CD8-positive, alpha-beta memory T cell (primary cell): ENCODE results near the gene AKAP6. TPM values are rescaled to one million over a fixed set of nuclear protein-coding genes. Genes with fewer than 3 reads are reported as not detected.

Source experiments
- CTCF ChIA-PET: fragments of 350-600 bp; sonication (Branson Sonifier 250); formaldehyde crosslinking; loops from one replicate; lab custom pipeline; 2021; ENCODE audit warnings: antibody characterized with exemption; lab: Charles Lee
- POLR2A ChIA-PET: fragments of 350-600 bp; sonication (Branson Sonifier 250); formaldehyde crosslinking; loops from one replicate; lab custom pipeline; 2021; ENCODE audit warnings: antibody characterized with exemption; lab: Charles Lee
- DNase-seq, 5 donors: peaks; one replicate each; pipeline versions ENCODE4 v3.0.0 to v3.0.0-alpha.2; 2020 to 2022; ENCODE audit warnings: mixed read lengths in 1 of 5
- H3K27ac ChIP-seq: one replicate; pipeline ENCODE4 v1.7.0; 2013; ENCODE audit warnings: low read depth, mild to moderate bottlenecking, low read length, moderate library complexity
- H3K27me3 ChIP-seq: 2 replicates; pipeline ENCODE4 v1.7.0; 2013; ENCODE audit warnings: low read length, mild to moderate bottlenecking; ENCODE audit not compliant: insufficient read depth, poor library complexity, severe bottlenecking
- H3K36me3 ChIP-seq: 2 replicates; pipeline ENCODE4 v1.7.0; 2013; ENCODE audit warnings: mild to moderate bottlenecking, low read length, moderate library complexity; ENCODE audit not compliant: insufficient read depth
- H3K4me1 ChIP-seq: 2 replicates; pipeline ENCODE4 v1.7.0; 2013; ENCODE audit warnings: mild to moderate bottlenecking, low read length, moderate library complexity; ENCODE audit not compliant: insufficient read depth
- H3K4me3 ChIP-seq: 2 replicates; pipeline ENCODE4 v1.7.0; 2013; ENCODE audit warnings: mild to moderate bottlenecking, low read length
- H3K9me3 ChIP-seq: 2 replicates; pipeline ENCODE4 v1.7.0; 2013; ENCODE audit warnings: mild to moderate bottlenecking, low read length
- H3K27ac Mint-ChIP-seq, 8 donors: one replicate each; pipeline ENCODE4 v1.8.0; 2020 to 2021; ENCODE audit warnings: mixed read lengths in 8 of 8, mild to moderate bottlenecking in 6 of 8, inconsistent platforms in 3 of 8, moderate library complexity in 3 of 8
- H3K27me3 Mint-ChIP-seq, 2 donors: one replicate each; pipeline ENCODE4 v1.8.0; 2020 to 2021; ENCODE audit warnings: mixed read lengths in 2 of 2, mild to moderate bottlenecking in 1 of 2, moderate library complexity in 1 of 2
- H3K36me3 Mint-ChIP-seq, 3 donors: one replicate each; pipeline ENCODE4 v1.8.0; 2020 to 2021; ENCODE audit warnings: mixed read lengths in 3 of 3, inconsistent platforms in 1 of 3, mild to moderate bottlenecking in 1 of 3
- H3K4me1 Mint-ChIP-seq, 3 donors: one replicate each; pipeline ENCODE4 v1.8.0; 2020 to 2021; ENCODE audit warnings: mixed read lengths in 3 of 3, inconsistent platforms in 1 of 3, mild to moderate bottlenecking in 1 of 3
- H3K4me3 Mint-ChIP-seq, 7 donors: one replicate each; pipeline ENCODE4 v1.8.0; 2020 to 2021; ENCODE audit warnings: mixed read lengths in 7 of 7, mild to moderate bottlenecking in 6 of 7, moderate library complexity in 4 of 7, inconsistent platforms in 2 of 7
- H3K9me3 Mint-ChIP-seq, 5 donors: one replicate each; pipeline ENCODE4 v1.8.0; 2020 to 2022; ENCODE audit warnings: mixed read lengths in 5 of 5, mild to moderate bottlenecking in 3 of 5, moderate library complexity in 2 of 5, inconsistent platforms in 1 of 5
- polyA plus RNA-seq: library from polyadenylated mRNA; unstranded; fragments of 300-500 nt; fragmentation: Illumina TruSeq; gene quantifications from one replicate; pipeline ENCODE4 v1.2.3, GENCODE V29; 2021
- total RNA-seq, 2 experiments: library from RNA; stranded (reverse); gene quantifications; one replicate each; pipeline ENCODE4 v1.2.3, GENCODE V29; 2021

Gene AKAP6
- total and polyA plus RNA-seq, 3 experiments from 2014 or later = 0.49 to 1.5 (median 1.4) TPM

- Mint-ChIP-seq H3K4me1 (no peaks in the 10 kb centered on the region), H3K36me3 (no peaks in the 10 kb centered on the region), H3K9me3 (peaks cover 0 to 3% (median 1%) of the 10 kb centered on the region in 5 donors), H3K27ac (no peak overlapping the region), H3K27me3 (peaks cover 0 to 2% of the 10 kb centered on the region in 2 donors), H3K4me3 (no peak overlapping the region)
- Histone ChIP-seq H3K4me3 (no peak overlapping the region), H3K4me1 (no peaks in the 10 kb centered on the region), H3K27ac (no peak overlapping the region), H3K9me3 (no peaks in the 10 kb centered on the region), H3K27me3 (no peaks in the 10 kb centered on the region), H3K36me3 (no peaks in the 10 kb centered on the region)
- DNase-seq = no peak
- ChIA-PET POLR2A (no interaction called here), CTCF (no interaction called here)
Measured at GRCh38 chr14:32534145-32534544, 205.0 kb downstream of the AKAP6 start.

- Mint-ChIP-seq H3K9me3 (peaks cover 0 to 3% (median 1%) of the 10 kb centered on the region in 5 donors), H3K27ac (no peak overlapping the region), H3K4me1 (no peaks in the 10 kb centered on the region), H3K27me3 (peaks cover 0 to 5% of the 10 kb centered on the region in 2 donors), H3K4me3 (no peak overlapping the region), H3K36me3 (no peaks in the 10 kb centered on the region)
- Histone ChIP-seq H3K27ac (no peak overlapping the region), H3K4me1 (no peaks in the 10 kb centered on the region), H3K36me3 (no peaks in the 10 kb centered on the region), H3K27me3 (no peaks in the 10 kb centered on the region), H3K4me3 (no peak overlapping the region), H3K9me3 (no peaks in the 10 kb centered on the region)
- POLR2A ChIA-PET = no interaction called here
- CTCF ChIA-PET = no interaction called here
- DNase-seq = no peak
Measured at GRCh38 chr14:32536175-32536574, 207.1 kb downstream of the AKAP6 start.

- no peaks in the 10 kb centered on the region for H3K36me3 Mint-ChIP-seq
Measured at GRCh38 chr14:32537166-32537565, 208.1 kb downstream of the AKAP6 start.

DNA sequence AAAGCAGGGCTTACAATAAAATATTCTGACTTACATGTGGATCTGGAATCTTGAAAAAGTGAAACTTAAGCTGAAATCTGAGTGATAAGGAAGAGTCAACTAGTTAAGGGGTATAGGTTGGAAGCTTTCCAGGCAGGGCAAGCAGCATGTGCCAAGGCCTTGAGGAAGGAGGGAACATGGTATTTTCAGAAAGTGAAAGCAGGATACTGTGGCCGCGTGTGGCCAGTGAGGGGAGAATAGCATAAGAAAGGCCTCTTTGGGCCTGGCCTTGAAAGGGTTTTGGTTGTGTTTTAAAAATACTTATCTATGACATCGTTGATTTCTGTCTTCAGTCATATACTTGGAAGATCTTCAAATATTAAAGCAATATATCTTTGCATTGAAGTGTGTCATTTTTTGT lies 213.4 kb downstream of the AKAP6 start:
- POLR2A ChIA-PET = no interaction called here
- CTCF ChIA-PET = no interaction called here
- H3K4me1 Mint-ChIP-seq = no peaks in the 10 kb centered on the region
- Histone ChIP-seq H3K36me3 (no peaks in the 10 kb centered on the region), H3K27me3 (no peaks in the 10 kb centered on the region), H3K9me3 (no peaks in the 10 kb centered on the region), H3K4me3 (no peak overlapping the region), H3K4me1 (no peaks in the 10 kb centered on the region), H3K27ac (no peak overlapping the region)
- peaks cover 0 to 4% (median 0%) of the 10 kb centered on the region in 5 donors for H3K9me3 Mint-ChIP-seq
- no peaks in the 10 kb centered on the region for H3K36me3 Mint-ChIP-seq
- no peak for DNase-seq
- H3K4me3 Mint-ChIP-seq = no peak overlapping the region
- peaks cover 0 to 3% of the 10 kb centered on the region in 2 donors for H3K27me3 Mint-ChIP-seq
- H3K27ac Mint-ChIP-seq = no peak overlapping the region

More at GRCh38 chr14:32537166-32537565, 208.1 kb downstream of the AKAP6 start:
- POLR2A ChIA-PET = no interaction called here
- Histone ChIP-seq H3K36me3 (no peaks in the 10 kb centered on the region), H3K27ac (no peak overlapping the region), H3K4me1 (no peaks in the 10 kb centered on the region), H3K27me3 (no peaks in the 10 kb centered on the region), H3K4me3 (no peak overlapping the region), H3K9me3 (no peaks in the 10 kb centered on the region)
- H3K9me3 Mint-ChIP-seq = peaks cover 0 to 4% (median 1%) of the 10 kb centered on the region in 5 donors
- CTCF ChIA-PET = no interaction called here
- no peaks in the 10 kb centered on the region for H3K4me1 Mint-ChIP-seq
- no peak for DNase-seq
- H3K27ac Mint-ChIP-seq = no peak overlapping the region
- H3K27me3 Mint-ChIP-seq = peaks cover 0 to 5% of the 10 kb centered on the region in 2 donors
- no peak overlapping the region for H3K4me3 Mint-ChIP-seq

- H3K27me3 ChIP-seq = no peaks in the 10 kb centered on the region
- no peaks in the 10 kb centered on the region for H3K4me1 ChIP-seq
- no peak overlapping the region for H3K4me3 ChIP-seq
- no peak overlapping the region for H3K4me3 Mint-ChIP-seq
- CTCF ChIA-PET = no interaction called here
- H3K9me3 Mint-ChIP-seq = peaks cover 0 to 6% (median 0%) of the 10 kb centered on the region in 5 donors
- H3K27ac Mint-ChIP-seq = no peak overlapping the region
- POLR2A ChIA-PET = no interaction called here
- no peaks in the 10 kb centered on the region for H3K36me3 ChIP-seq
- H3K9me3 ChIP-seq = no peaks in the 10 kb centered on the region
- DNase-seq = no peak
- no peaks in the 10 kb centered on the region for H3K4me1 Mint-ChIP-seq
- H3K27ac ChIP-seq = no peak overlapping the region
- no peaks in the 10 kb centered on the region for H3K27me3 Mint-ChIP-seq
- no peaks in the 10 kb centered on the region for H3K36me3 Mint-ChIP-seq
Measured at GRCh38 chr14:32545095-32545494, 216.0 kb downstream of the AKAP6 start.

- DNase-seq = no peak
Measured at GRCh38 chr14:32545506-32546210, 216.6 kb downstream of the AKAP6 start.

GRCh38 chr14:32546246-32546645 lies 217.1 kb downstream of the AKAP6 start:
- Histone ChIP-seq H3K27ac (no peak overlapping the region), H3K4me3 (no peak overlapping the region), H3K27me3 (no peaks in the 10 kb centered on the region), H3K4me1 (no peaks in the 10 kb centered on the region), H3K36me3 (no peaks in the 10 kb centered on the region), H3K9me3 (no peaks in the 10 kb centered on the region)
- no peak for DNase-seq
- peaks cover 0 to 2% (median 0%) of the 10 kb centered on the region in 3 donors for H3K36me3 Mint-ChIP-seq
- H3K27me3 Mint-ChIP-seq = no peaks in the 10 kb centered on the region
- ChIA-PET CTCF (no interaction called here), POLR2A (no interaction called here)
- H3K4me3 Mint-ChIP-seq = no peak overlapping the region
- H3K4me1 Mint-ChIP-seq = no peaks in the 10 kb centered on the region
- H3K27ac Mint-ChIP-seq = no peak overlapping the region
- H3K9me3 Mint-ChIP-seq = peaks cover 0 to 9% (median 0%) of the 10 kb centered on the region in 5 donors

More at GRCh38 chr14:32545506-32546210, 216.6 kb downstream of the AKAP6 start:
- no peak overlapping the region for H3K4me3 Mint-ChIP-seq
- Histone ChIP-seq H3K4me3 (no peak overlapping the region), H3K27ac (no peak overlapping the region), H3K36me3 (no peaks in the 10 kb centered on the region), H3K4me1 (no peaks in the 10 kb centered on the region), H3K9me3 (no peaks in the 10 kb centered on the region), H3K27me3 (no peaks in the 10 kb centered on the region)
- ChIA-PET POLR2A (no interaction called here), CTCF (no interaction called here)
- no peaks in the 10 kb centered on the region for H3K36me3 Mint-ChIP-seq
- H3K27ac Mint-ChIP-seq = no peak overlapping the region
- no peaks in the 10 kb centered on the region for H3K4me1 Mint-ChIP-seq
- no peaks in the 10 kb centered on the region for H3K27me3 Mint-ChIP-seq
- H3K9me3 Mint-ChIP-seq = peaks cover 0 to 9% (median 0%) of the 10 kb centered on the region in 5 donors

DNA sequence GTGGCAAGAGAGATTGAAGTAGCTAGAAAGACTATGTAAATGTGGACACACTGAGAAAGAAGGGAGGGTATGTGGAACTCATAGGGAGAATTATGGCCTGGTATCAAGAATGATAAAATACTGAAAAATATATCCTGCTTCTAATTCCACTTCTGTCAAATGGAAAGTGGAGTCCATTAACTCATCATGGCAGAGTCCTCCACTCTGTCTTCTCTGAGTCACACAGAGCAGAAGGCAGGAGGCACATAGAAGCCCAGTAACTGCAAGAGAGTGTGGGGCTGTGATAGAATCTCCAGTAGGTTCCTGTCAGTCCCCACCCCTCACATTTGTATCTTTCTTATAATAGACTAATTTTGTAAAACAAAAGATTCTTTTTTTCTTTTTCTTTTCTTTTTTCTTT lies 223.7 kb downstream of the AKAP6 start:
- Mint-ChIP-seq H3K27ac (no peak overlapping the region), H3K4me1 (no peaks in the 10 kb centered on the region), H3K9me3 (peaks cover 0 to 7% (median 0%) of the 10 kb centered on the region in 5 donors), H3K36me3 (peaks cover 0 to 2% (median 0%) of the 10 kb centered on the region in 3 donors), H3K27me3 (no peaks in the 10 kb centered on the region), H3K4me3 (no peak overlapping the region)
- ChIA-PET CTCF (no interaction called here), POLR2A (no interaction called here)
- H3K27ac ChIP-seq = no peak overlapping the region
- H3K27me3 ChIP-seq = no peaks in the 10 kb centered on the region
- H3K36me3 ChIP-seq = no peaks in the 10 kb centered on the region
- H3K4me3 ChIP-seq = no peak overlapping the region
- H3K9me3 ChIP-seq = no peaks in the 10 kb centered on the region
- H3K4me1 ChIP-seq = no peaks in the 10 kb centered on the region
- DNase-seq = no peak
